ENCODE results near the gene C11orf98. TPM values are rescaled to one million over a fixed set of nuclear protein-coding genes. Genes with fewer than 3 reads are reported as not detected.

Gene C11orf98
- total and polyA plus RNA-seq, 2 of the 13 experiments (the other 11 are each of a cell fraction or from before 2014, with no cell fraction given) = 30.4 to 91.8 TPM

GRCh38 chr11:62666259-62666926, 1.4 kb upstream of the C11orf98 start (continued):
- TF ChIP-seq ERF (CRISPR knock-in tag; IDR thresholded peaks at IDR 0.05) (no peak), TRIM24 (CRISPR knock-in tag; IDR thresholded peaks at IDR 0.05) (no peak), SRY (CRISPR knock-in tag; IDR thresholded peaks at IDR 0.05) (peak; percentile 69; the same call in 1 of the 2 replicates), ZNF20 (CRISPR knock-in tag; IDR thresholded peaks at IDR 0.05) (no peak), ZNF264 (CRISPR knock-in tag; IDR thresholded peaks at IDR 0.05) (no peak), ZNF614 (CRISPR knock-in tag; IDR thresholded peaks at IDR 0.05; ENCODE audit: borderline replicate concordance) (no peak), PREB (CRISPR knock-in tag; IDR thresholded peaks at IDR 0.05) (no peak), MBD4 (IDR thresholded peaks at IDR 0.05; ENCODE audit: borderline replicate concordance, low read length) (peak; percentile 59; the same call in 1 of the 2 replicates), FIP1L1 (IDR thresholded peaks at IDR 0.05; ENCODE audit: borderline replicate concordance, insufficient read depth, low read depth, low read length) (no peak), ZNF383 (CRISPR knock-in tag; IDR thresholded peaks at IDR 0.05; ENCODE audit: borderline replicate concordance) (no peak), CEBPG (CRISPR knock-in tag; IDR thresholded peaks at IDR 0.05) (no peak), IRF2 (CRISPR knock-in tag; IDR thresholded peaks at IDR 0.05) (no peak), ISX (CRISPR knock-in tag; conservative IDR thresholded peaks at IDR 0.05) (0 out of 2 replicates have a peak, but pooled peaks have one; percentile 45), PAWR (CRISPR knock-in tag; IDR thresholded peaks at IDR 0.05; ENCODE audit: borderline replicate concordance) (no peak), ZNF784 (CRISPR knock-in tag; IDR thresholded peaks at IDR 0.05; ENCODE audit: borderline replicate concordance) (no peak), ZNF777 (CRISPR knock-in tag; IDR thresholded peaks at IDR 0.05) (no peak), E2F1 (CRISPR knock-in tag; IDR thresholded peaks at IDR 0.05) (0 out of 2 replicates have a peak, but pooled peaks have one; percentile 12), HDAC6 (IDR thresholded peaks at IDR 0.05; ENCODE audit: low read depth, low read length) (no peak), ZFP1 (CRISPR knock-in tag; IDR thresholded peaks at IDR 0.05) (no peak), PLSCR1 (CRISPR knock-in tag; IDR thresholded peaks at IDR 0.05; ENCODE audit: borderline replicate concordance) (0 out of 2 replicates have a peak, but pooled peaks have one; percentile 40), NCOA5 (CRISPR knock-in tag; IDR thresholded peaks at IDR 0.05) (0 out of 2 replicates have a peak, but pooled peaks have one; percentile 74), ZNF501 (CRISPR knock-in tag; IDR thresholded peaks at IDR 0.05) (no peak), MED1 (CRISPR knock-in tag; IDR thresholded peaks at IDR 0.05) (peak; percentile 37; the same call in 1 of the 2 replicates), SNAI1 (CRISPR knock-in tag; IDR thresholded peaks at IDR 0.05; ENCODE audit: borderline replicate concordance) (no peak)

Data from HepG2 (cell line).